Spleen (tissue), 11 donors: ENCODE measurements around the gene HDAC9. TPM values are rescaled to one million over a fixed set of nuclear protein-coding genes. Genes with fewer than 3 reads are reported as not detected.

ENCODE experiments used
- DNase-seq: peaks from one replicate; pipeline ENCODE4 v3.0.0-alpha.2; 2020
- H3K27ac ChIP-seq, 8 donors: fragments of 200-600 bp; sonication (generic) in 7 of 8; 1 replicate in 4 of 8; 2 replicates in 4 of 8; pipeline versions ENCODE4 v1.5.0 to v1.8.0; 2016 to 2021; ENCODE audit warnings: inconsistent platforms in 4 of 8, mild to moderate bottlenecking in 4 of 8, moderate library complexity in 1 of 8
- H3K27me3 ChIP-seq, 7 donors: fragments of 200-600 bp; sonication (generic) in 6 of 7; replicated peaks in 1 of 7; 1 replicate in 4 of 7; 2 replicates in 3 of 7; pipeline versions ENCODE4 v1.5.0 to v1.8.0; 2016 to 2021; ENCODE audit warnings: inconsistent platforms in 3 of 7, mild to moderate bottlenecking in 1 of 7
- H3K36me3 ChIP-seq, 6 donors: fragments of 200-600 bp; sonication (generic) in 5 of 6; 1 replicate in 4 of 6; 2 replicates in 2 of 6; pipeline versions ENCODE4 v1.5.0 to v1.8.0; 2016 to 2021; ENCODE audit warnings: inconsistent platforms in 2 of 6
- H3K4me1 ChIP-seq, 6 donors: fragments of 200-600 bp; sonication (generic) in 5 of 6; 1 replicate in 3 of 6; 2 replicates in 3 of 6; pipeline versions ENCODE4 v1.5.0 to v1.8.0; 2016 to 2021; ENCODE audit warnings: inconsistent platforms in 3 of 6
- H3K4me3 ChIP-seq, 8 donors: fragments of 200-600 bp; sonication (generic) in 7 of 8; 1 replicate in 4 of 8; 2 replicates in 4 of 8; pipeline versions ENCODE4 v1.5.0 to v1.8.0; 2016 to 2021; ENCODE audit warnings: inconsistent platforms in 4 of 8, mild to moderate bottlenecking in 4 of 8, moderate library complexity in 2 of 8
- H3K9me3 ChIP-seq, 8 donors: fragments of 200-600 bp; sonication (generic) in 7 of 8; 1 replicate in 4 of 8; 2 replicates in 4 of 8; pipeline versions ENCODE4 v1.5.0 to v1.8.0; 2016 to 2021; ENCODE audit warnings: inconsistent platforms in 4 of 8
- POLR2A ChIP-seq, 3 donors: fragments of 450-650 bp; IDR thresholded peaks; one replicate each; pipeline ENCODE4 v1.5.1; 2017; ENCODE audit warnings: antibody characterized with exemption in 3 of 3, mild to moderate bottlenecking in 1 of 3
- POLR2AphosphoS5 ChIP-seq, 3 donors: sonication (generic); formaldehyde crosslinking; IDR thresholded peaks; one replicate each; pipeline ENCODE4 v1.5.1; 2017; ENCODE audit warnings: antibody characterized with exemption in 3 of 3
- WGBS, 5 donors: extraction: QIAGEN DNeasy Blood & Tissue Kit in 3 of 5; methylation state at CpG; one replicate each; pipeline versions ENCODE4 v1.1.5 to v1.1.7; 2013 to 2018; 5-methylcytosine and 5-hydroxymethylcytosine counted together
- intact Hi-C: fragments of 100-400 bp; cut with DNase I; formaldehyde crosslinking; loops from one replicate; pipeline ENCODE4 v1.15.0; 2023; ENCODE audit warnings: low total_unique reads
- polyA plus RNA-seq, 3 donors: library from polyadenylated mRNA; stranded (reverse); fragments of 200-250 nt; gene quantifications; one replicate each; pipeline ENCODE4 v1.2.1, GENCODE V29; 2013
- total RNA-seq, 7 donors: library from RNA; depleted of rRNA in 3 of 7; stranded (reverse); fragments of >200 nt in 3 of 7; fragmentation: NEBNext Ultra II Directional in 4 of 7; extraction: Animal tissue kit (Norgen Biotek cat#: 25700) in 4 of 7; gene quantifications; one replicate each; pipeline versions ENCODE4 v1.1.0 to v1.2.1, GENCODE V29; 2016 to 2021
- TF ChIP-seq, protein P1 (sequence below), 11 experiments: fragments of 200-600 bp in 7 of 11; fragments of 450-650 bp in 4 of 11; sonication (generic) in 4 of 11; IDR thresholded peaks in 8 of 11; conservative IDR thresholded peaks in 3 of 11; 1 replicate in 7 of 11; 2 replicates in 4 of 11; pipeline versions ENCODE4 v1.4.0 to v1.8.0; 2016 to 2021; ENCODE audit warnings: antibody characterized with exemption in 11 of 11, inconsistent platforms in 4 of 11, mild to moderate bottlenecking in 1 of 11
- donor health status: healthy with polysubstance abuse.
- donor health status: DM: no; HTN: no; CAD: no; lungs with moderate emphysema.
- donor health status: DM: no; HTN: no; CAD: no.
- donor health status: Bipolar disorder and iron deficiency.
- donor health status: healthy.
- donor health status: DM: no; HTN: no; CAD: no.
- donor health status: DM: yes; HTN: yes; CAD: no.

HDAC9 gene
- total and polyA plus RNA-seq, 10 donors, result 15.9 to 100 (median 66.1) TPM

DNA sequence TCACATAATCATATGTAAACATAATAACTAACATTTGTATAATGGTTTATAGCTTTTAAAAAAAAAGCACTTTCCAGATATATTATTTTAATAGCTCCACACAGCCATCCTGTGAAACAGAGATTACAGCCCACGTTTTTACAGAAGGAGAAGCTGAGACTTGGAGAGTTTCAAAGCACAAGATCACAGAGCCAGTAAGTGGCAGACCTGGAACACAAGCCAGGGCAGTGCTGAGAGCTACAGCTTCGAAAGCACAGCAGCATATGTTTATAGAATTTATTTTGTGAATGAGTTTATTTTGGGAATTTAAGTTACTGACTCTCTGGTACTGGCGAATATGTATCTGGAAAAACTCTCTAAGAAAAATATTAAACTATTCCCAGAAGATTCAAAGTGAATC lies 149.4 kb downstream of the HDAC9 start:
- H3K27ac ChIP-seq, result no peak overlapping the region
- H3K36me3 ChIP-seq, result peaks cover 0 to 78% (median 21%) of the 10 kb centered on the region in 6 donors
- 77 to 83% (median 79%) methylated on average over 3 of the region's 3 CpGs for WGBS, 5 donors
- DNase-seq, result no peak
- no peaks in the 10 kb centered on the region for H3K9me3 ChIP-seq
- no peaks in the 10 kb centered on the region for H3K4me1 ChIP-seq
- no peaks in the 10 kb centered on the region for H3K27me3 ChIP-seq
- H3K4me3 ChIP-seq, result no peak overlapping the region
- intact Hi-C loops, result no loop called here
- TF ChIP-seq, protein P1, sequence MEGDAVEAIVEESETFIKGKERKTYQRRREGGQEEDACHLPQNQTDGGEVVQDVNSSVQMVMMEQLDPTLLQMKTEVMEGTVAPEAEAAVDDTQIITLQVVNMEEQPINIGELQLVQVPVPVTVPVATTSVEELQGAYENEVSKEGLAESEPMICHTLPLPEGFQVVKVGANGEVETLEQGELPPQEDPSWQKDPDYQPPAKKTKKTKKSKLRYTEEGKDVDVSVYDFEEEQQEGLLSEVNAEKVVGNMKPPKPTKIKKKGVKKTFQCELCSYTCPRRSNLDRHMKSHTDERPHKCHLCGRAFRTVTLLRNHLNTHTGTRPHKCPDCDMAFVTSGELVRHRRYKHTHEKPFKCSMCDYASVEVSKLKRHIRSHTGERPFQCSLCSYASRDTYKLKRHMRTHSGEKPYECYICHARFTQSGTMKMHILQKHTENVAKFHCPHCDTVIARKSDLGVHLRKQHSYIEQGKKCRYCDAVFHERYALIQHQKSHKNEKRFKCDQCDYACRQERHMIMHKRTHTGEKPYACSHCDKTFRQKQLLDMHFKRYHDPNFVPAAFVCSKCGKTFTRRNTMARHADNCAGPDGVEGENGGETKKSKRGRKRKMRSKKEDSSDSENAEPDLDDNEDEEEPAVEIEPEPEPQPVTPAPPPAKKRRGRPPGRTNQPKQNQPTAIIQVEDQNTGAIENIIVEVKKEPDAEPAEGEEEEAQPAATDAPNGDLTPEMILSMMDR (IDR thresholded peaks at IDR 0.05 in 8 of 11, conservative IDR thresholded peaks at IDR 0.05 in 3 of 11), result no peak
- TF ChIP-seq POLR2AphosphoS5 (IDR thresholded peaks at IDR 0.05) (no peak), POLR2A (IDR thresholded peaks at IDR 0.05) (no peak)

DNA sequence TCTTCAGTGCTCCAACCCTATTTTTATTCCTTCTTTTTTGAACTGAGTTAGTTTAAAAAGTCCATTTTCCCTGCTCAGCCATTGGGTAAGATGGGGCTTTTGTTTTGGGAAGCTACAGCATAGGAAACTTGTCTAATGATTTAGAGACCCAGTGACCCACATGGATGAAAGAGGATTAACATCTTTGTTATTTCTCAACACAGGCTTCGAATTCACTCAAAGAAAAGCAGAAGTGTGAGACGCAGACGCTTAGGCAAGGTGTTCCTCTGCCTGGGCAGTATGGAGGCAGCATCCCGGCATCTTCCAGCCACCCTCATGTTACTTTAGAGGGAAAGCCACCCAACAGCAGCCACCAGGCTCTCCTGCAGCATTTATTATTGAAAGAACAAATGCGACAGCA lies 152.0 kb downstream of the HDAC9 start:
- H3K4me1 ChIP-seq, result no peaks in the 10 kb centered on the region
- no peaks in the 10 kb centered on the region for H3K9me3 ChIP-seq
- no peak for DNase-seq
- TF ChIP-seq, protein P1 (IDR thresholded peaks at IDR 0.05 in 8 of 11, conservative IDR thresholded peaks at IDR 0.05 in 3 of 11), result no peak
- no peak for TF ChIP-seq POLR2AphosphoS5 (IDR thresholded peaks at IDR 0.05)
- TF ChIP-seq POLR2A (IDR thresholded peaks at IDR 0.05), result no peak
- no peaks in the 10 kb centered on the region for H3K27me3 ChIP-seq
- peaks cover 0 to 64% (median 23%) of the 10 kb centered on the region in 6 donors for H3K36me3 ChIP-seq
- no peak overlapping the region for H3K27ac ChIP-seq
- 49 to 89% (median 77%) methylated on average over 5 of the region's 5 CpGs for WGBS, 5 donors
- intact Hi-C loops, result no loop called here
- H3K4me3 ChIP-seq, result no peak overlapping the region

DNA sequence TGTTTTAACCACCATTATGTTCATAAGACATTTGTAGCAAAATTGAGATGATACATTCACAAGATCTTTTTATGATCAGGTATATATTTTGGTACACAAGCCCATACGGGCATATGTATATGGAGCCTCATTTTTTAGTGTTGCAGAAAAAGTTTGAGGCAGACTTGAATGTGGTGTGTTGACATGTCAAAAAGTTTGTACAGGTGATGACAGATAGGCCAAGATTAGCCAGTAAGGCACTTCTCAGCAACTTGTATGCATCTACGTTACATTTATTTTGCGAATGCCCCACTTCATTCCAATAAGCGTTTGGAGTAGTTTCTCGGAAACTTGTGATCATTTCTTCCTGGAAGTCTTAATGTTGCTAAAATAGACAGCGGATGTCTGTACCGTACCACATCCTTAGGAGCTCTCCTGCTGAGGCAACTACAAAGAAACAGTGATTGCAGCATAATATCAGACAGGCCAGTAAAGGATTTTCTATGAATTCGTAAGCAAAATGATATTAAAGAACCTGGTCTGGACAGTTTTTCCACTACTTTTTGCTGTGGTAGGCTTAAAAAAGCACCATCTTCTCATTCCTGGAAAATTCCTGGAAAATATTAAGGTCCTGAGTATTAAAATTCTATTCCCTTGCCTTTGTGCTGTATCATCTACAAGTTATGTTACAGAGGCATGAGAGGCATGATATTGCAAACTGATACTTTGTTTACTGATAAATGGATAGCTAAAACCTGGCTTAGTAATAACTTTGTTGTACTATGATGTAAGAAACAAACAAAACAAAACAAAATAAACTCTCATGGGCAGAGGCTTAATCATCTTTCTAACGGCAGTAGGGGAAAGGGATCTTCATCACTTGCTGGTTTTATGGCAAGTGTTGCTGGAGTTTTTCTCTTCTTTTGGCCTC lies 153.6 kb downstream of the HDAC9 start:
- H3K27me3 ChIP-seq, result no peaks in the 10 kb centered on the region
- WGBS, 5 donors, result 88 to 97% (median 94%) methylated on average over 9 of the region's 9 CpGs
- H3K4me1 ChIP-seq, result no peaks in the 10 kb centered on the region
- H3K4me3 ChIP-seq, result no peak overlapping the region
- DNase-seq, result no peak
- no peak overlapping the region for H3K27ac ChIP-seq
- no peaks in the 10 kb centered on the region for H3K9me3 ChIP-seq
- intact Hi-C loops, result no loop called here
- TF ChIP-seq POLR2A (IDR thresholded peaks at IDR 0.05) (no peak), POLR2AphosphoS5 (IDR thresholded peaks at IDR 0.05) (no peak)
- TF ChIP-seq, protein P1 (IDR thresholded peaks at IDR 0.05 in 8 of 11, conservative IDR thresholded peaks at IDR 0.05 in 3 of 11), result no peak
- H3K36me3 ChIP-seq, result peaks cover 0 to 63% (median 23%) of the 10 kb centered on the region in 6 donors

DNA sequence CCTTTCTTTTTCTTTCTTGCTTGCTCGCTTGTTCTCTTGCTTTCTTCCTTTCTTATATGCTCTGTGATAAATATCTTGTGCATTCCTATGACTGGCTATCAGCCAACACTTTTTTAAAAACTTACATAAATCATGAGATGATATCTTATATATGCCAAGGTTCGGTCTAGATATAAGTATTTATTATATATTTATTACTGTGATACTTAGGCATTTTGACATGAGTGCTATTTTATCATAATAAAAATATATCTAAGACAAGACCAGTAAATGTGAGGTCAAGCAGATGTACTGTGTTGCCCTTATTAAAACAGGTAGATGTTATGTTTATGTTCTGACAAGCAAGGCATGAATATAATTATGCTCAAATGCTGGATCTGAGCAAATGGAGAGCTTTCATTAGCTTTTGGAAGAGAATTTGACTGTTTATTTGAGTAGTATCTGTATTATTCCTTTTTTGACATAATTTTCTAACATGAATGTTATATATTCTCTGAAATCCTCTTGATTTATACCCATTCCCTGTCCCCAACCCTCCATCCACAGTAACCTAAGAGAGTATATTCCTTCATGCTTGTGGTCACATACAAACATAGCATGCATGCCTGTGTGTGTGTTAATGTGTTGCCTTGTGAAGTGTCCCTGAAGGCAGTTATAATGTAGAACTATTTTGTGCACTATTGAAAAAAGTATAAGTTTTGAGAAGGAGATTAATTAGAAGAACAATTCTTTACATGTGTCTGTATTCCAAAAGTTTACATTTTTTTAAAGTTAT lies 158.0 kb downstream of the HDAC9 start:
- WGBS, 5 donors, result 91 to 95% (median 92%) methylated on average over 2 of the region's 2 CpGs

More for the DNA sequence above, 158.0 kb downstream of the HDAC9 start:
- Histone ChIP-seq H3K4me3 (no peak overlapping the region), H3K36me3 (peaks cover 0 to 62% (median 10%) of the 10 kb centered on the region in 6 donors), H3K27me3 (no peaks in the 10 kb centered on the region), H3K27ac (no peak overlapping the region), H3K4me1 (peaks cover 0 to 18% (median 8%) of the 10 kb centered on the region in 6 donors), H3K9me3 (no peaks in the 10 kb centered on the region)
- intact Hi-C loops, result no loop called here
- DNase-seq, result no peak
- TF ChIP-seq POLR2AphosphoS5 (IDR thresholded peaks at IDR 0.05), result no peak
- TF ChIP-seq, protein P1 (IDR thresholded peaks at IDR 0.05 in 8 of 11, conservative IDR thresholded peaks at IDR 0.05 in 3 of 11), result no peak
- no peak for TF ChIP-seq POLR2A (IDR thresholded peaks at IDR 0.05)
